Mesothelial cell of epicardium (in vitro differentiated cells): Measurements from ENCODE around the gene TRIO. TPM values are rescaled to one million over a fixed set of nuclear protein-coding genes. Genes with fewer than 3 reads are reported as not detected.

Source experiments
- DNase-seq, 2 experiments: peaks; one replicate each; pipeline ENCODE4 v3.0.0; 2021; ENCODE audit warnings: low spot score in 2 of 2; ENCODE audit not compliant: unreplicated experiment in 2 of 2
- H3K27ac Mint-ChIP-seq: 2 replicates; pipeline ENCODE4 v1.8.0; 2021; ENCODE audit warnings: mixed read lengths
- H3K27me3 Mint-ChIP-seq: 2 replicates; pipeline ENCODE4 v1.8.0; 2021; ENCODE audit warnings: low read depth, mixed read lengths
- H3K36me3 Mint-ChIP-seq: 2 replicates; pipeline ENCODE4 v1.8.0; 2021; ENCODE audit warnings: mixed read lengths
- H3K4me1 Mint-ChIP-seq: 2 replicates; pipeline ENCODE4 v1.8.0; 2021; ENCODE audit warnings: mixed read lengths
- H3K4me3 Mint-ChIP-seq: 2 replicates; pipeline ENCODE4 v1.8.0; 2021; ENCODE audit warnings: mild to moderate bottlenecking, moderate library complexity, mixed read lengths
- H3K9me3 Mint-ChIP-seq: 2 replicates; pipeline ENCODE4 v1.8.0; 2021; ENCODE audit warnings: mixed read lengths
- total RNA-seq: library from RNA; stranded (reverse); gene quantifications from 3 replicates; pipeline ENCODE4 v1.2.1, GENCODE V29; 2021
- TF ChIP-seq, protein P1 (sequence below): fragments of 200-600 bp; sonication (generic); IDR thresholded peaks from one replicate; pipeline ENCODE4 v1.5.0; 2021; ENCODE audit warnings: antibody characterized with exemption; ENCODE audit not compliant: unreplicated experiment

The TRIO gene
- total RNA-seq, 1 donor from 2014 or later: 209 TPM

DNA sequence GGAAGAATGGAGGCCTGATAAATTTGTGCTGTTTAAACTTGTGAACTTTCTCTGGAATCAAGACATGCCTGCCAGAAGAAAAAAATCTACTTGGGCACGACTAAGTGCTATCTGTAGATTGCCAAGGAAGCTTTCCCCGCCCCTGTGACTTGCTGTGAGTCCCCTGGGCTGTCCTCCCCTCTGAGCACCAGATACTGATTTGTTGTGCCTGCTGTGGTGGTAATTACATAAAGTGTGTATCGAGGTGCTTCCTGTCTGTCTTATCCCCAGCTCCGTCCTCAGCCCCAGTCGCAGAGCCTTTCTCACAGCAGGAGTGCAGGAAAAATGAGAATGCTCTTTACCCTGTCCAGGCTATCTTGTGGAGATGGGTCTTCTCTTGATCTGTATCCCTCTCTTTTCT is 53.9 kb downstream of the TRIO start:
- Mint-ChIP-seq H3K4me3 (no peak overlapping the region), H3K36me3 (no peaks in the 10 kb centered on the region), H3K27ac (no peak overlapping the region), H3K9me3 (no peaks in the 10 kb centered on the region), H3K27me3 (no peaks in the 10 kb centered on the region), H3K4me1 (peaks cover 39% of the 10 kb centered on the region)
- TF ChIP-seq, protein P1, sequence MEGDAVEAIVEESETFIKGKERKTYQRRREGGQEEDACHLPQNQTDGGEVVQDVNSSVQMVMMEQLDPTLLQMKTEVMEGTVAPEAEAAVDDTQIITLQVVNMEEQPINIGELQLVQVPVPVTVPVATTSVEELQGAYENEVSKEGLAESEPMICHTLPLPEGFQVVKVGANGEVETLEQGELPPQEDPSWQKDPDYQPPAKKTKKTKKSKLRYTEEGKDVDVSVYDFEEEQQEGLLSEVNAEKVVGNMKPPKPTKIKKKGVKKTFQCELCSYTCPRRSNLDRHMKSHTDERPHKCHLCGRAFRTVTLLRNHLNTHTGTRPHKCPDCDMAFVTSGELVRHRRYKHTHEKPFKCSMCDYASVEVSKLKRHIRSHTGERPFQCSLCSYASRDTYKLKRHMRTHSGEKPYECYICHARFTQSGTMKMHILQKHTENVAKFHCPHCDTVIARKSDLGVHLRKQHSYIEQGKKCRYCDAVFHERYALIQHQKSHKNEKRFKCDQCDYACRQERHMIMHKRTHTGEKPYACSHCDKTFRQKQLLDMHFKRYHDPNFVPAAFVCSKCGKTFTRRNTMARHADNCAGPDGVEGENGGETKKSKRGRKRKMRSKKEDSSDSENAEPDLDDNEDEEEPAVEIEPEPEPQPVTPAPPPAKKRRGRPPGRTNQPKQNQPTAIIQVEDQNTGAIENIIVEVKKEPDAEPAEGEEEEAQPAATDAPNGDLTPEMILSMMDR: no peak
- DNase-seq: no peak

DNA sequence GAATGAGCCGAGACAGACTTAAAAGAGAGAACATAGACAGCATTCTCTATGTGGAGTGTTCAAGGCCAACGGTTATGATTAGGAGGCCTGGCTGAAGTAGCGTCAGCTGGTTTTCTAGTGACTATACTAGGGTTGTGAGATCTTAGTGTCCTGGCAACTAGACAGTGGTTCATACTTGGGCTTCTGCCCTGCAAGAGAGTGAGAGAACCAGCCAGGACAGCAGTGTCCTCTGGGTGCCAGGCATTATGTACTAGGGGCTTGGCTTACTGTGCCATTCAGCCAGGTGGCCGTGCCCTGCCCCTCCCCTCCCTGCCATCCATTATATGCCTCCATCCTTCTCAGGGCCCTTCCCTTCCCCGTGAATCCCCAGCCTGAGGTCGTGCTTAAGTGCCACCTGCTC is 56.8 kb downstream of the TRIO start:
- TF ChIP-seq, protein P1: no peak
- H3K36me3 Mint-ChIP-seq: no peaks in the 10 kb centered on the region
- H3K4me3 Mint-ChIP-seq: no peak overlapping the region
- H3K4me1 Mint-ChIP-seq: peaks cover 42% of the 10 kb centered on the region
- H3K27ac Mint-ChIP-seq: no peak overlapping the region
- H3K9me3 Mint-ChIP-seq: no peaks in the 10 kb centered on the region
- no peaks in the 10 kb centered on the region for H3K27me3 Mint-ChIP-seq
- DNase-seq: no peak

DNA sequence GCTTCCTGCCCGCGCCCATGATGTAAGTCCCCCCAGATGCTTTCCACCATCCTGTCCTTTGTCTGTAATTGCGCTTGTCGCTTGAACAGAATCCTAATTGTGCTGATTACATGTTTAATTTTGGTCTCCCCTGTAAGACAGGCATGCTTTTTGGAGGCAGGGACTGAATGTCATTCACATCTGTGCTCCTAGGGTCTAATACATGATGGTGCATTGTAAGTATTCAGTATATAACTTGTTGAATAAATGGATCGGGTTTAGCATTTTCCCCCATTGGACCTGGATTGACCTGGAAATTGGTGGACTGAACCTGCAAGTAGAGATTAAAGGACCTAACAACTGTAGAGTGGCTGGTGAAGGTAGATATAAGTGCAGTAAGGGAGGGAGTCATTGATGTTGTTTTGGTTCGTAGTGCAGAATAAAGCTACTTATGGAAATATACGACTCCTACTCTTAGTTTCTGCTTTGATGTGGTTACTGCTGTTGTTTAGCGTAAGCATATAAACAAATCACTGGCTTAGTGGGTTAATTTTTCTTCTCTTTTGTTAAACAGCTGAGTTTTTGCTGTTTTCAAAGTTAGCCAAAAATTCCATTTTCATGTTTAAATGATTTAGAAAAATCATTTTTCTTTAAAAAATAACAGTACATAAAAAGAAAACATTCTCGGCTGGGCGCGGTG is 57.3 kb downstream of the TRIO start:
- Mint-ChIP-seq H3K4me3 (no peak overlapping the region), H3K27me3 (no peaks in the 10 kb centered on the region), H3K36me3 (no peaks in the 10 kb centered on the region), H3K27ac (no peak overlapping the region), H3K9me3 (no peaks in the 10 kb centered on the region), H3K4me1 (peaks cover 44% of the 10 kb centered on the region)
- no peak for DNase-seq
- TF ChIP-seq, protein P1: no peak

DNA sequence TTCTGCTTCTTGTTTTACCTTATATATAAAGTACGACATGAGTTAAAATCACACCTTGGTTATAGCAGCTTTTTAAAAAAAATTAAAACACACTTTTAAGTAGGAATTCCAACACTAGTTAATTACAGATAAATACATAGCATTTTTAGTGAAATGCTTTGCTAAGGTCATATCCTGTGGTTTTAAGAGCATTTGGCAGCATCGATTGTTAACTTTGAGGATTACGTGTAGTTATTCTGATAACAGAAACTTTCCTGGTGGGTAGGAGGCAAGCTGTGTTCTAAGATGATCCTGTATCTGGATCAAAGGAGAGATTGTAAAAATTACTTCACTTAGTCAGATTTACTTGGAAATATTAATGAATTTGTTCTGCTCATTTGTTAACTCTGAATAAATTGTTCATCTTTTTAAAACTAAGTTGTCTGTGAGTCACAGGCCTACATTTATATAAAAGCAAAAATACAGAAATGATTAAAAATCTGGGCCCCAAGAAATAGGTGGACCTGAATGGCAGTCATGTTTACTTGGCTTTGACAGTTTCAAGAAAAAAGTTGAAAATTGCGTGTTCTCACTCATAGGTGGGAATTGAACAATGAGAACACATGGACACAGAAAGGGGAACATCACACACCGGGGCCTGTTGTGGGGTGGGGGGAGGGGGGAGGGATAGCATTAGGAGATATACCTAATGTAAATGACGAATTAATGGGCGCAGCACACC is 58.3 kb downstream of the TRIO start:
- TF ChIP-seq, protein P1: no peak
- no peak for DNase-seq
- Mint-ChIP-seq H3K27me3 (no peaks in the 10 kb centered on the region), H3K9me3 (no peaks in the 10 kb centered on the region), H3K36me3 (no peaks in the 10 kb centered on the region), H3K27ac (peak overlapping the region; percentile 41), H3K4me3 (no peak overlapping the region), H3K4me1 (peaks cover 38% of the 10 kb centered on the region)

DNA sequence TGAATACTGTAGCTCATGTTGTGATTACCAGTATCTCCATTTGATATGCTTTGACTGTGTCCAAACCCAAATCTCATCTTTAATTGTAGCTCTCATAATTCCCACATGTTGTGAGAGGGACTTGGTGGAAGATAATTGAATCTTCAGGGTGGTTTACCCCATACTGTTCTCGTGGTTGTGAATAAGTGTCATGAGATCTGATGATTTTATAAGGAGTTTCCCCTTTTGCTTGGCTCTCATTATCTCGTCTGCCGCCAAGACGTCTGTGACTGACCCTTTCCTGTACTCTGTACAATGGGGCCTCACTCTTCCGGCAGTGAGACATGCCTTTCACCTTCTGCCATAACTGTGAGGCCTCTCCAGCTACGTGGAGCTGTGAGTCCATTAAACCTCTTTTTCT is 59.3 kb downstream of the TRIO start:
- H3K9me3 Mint-ChIP-seq: no peaks in the 10 kb centered on the region
- no peaks in the 10 kb centered on the region for H3K27me3 Mint-ChIP-seq
- no peak overlapping the region for H3K4me3 Mint-ChIP-seq
- H3K27ac Mint-ChIP-seq: peak overlapping the region; percentile 81
- no peaks in the 10 kb centered on the region for H3K36me3 Mint-ChIP-seq
- DNase-seq: no peak
- peaks cover 29% of the 10 kb centered on the region for H3K4me1 Mint-ChIP-seq
- TF ChIP-seq, protein P1: no peak
